Panc1 (cell line): ENCODE measurements around the gene TMEM239. TPM values are rescaled to one million over a fixed set of nuclear protein-coding genes. Genes with fewer than 3 reads are reported as not detected.
A peak's percentile ranks its signal among the peaks of the same experiment; 100 is the strongest.

ENCODE experiments used
- ATAC-seq: fragments of 200-7000 bp; cut with Tn5 transposase; 2 replicates; pipeline ENCODE4 v1.9.1; 2020; ENCODE audit warnings: mild to moderate bottlenecking, moderate library complexity
- BruUV-seq: library from RNA; stranded (reverse); fragments of 400-500 nt; replicated peaks from 2 replicates; lab custom pipeline; 2021; lab: Mats Ljungman, UMichigan
- CTCF ChIA-PET: fragments of 300-600 bp; sonication (Branson Sonifier 250); formaldehyde crosslinking; loops from one replicate; lab custom pipeline; 2022; ENCODE audit warnings: antibody characterized with exemption; lab: Charles Lee
- POLR2A ChIA-PET: fragments of 300-600 bp; sonication (Branson Sonifier 250); formaldehyde crosslinking; loops from one replicate; lab custom pipeline; 2022; ENCODE audit warnings: antibody characterized with exemption; lab: Charles Lee
- DNase-seq: peaks from one replicate; pipeline ENCODE4 v3.0.0-alpha.2; 2010; ENCODE audit warnings: low read depth, low spot score
- H3K27ac ChIP-seq: 2 replicates; pipeline ENCODE4 v1.5.1; 2011; ENCODE audit warnings: mild to moderate bottlenecking, low read length, inconsistent platforms
- H3K27me3 ChIP-seq: fragments of 200-500 bp; sonication (Bioruptor generic); 2 replicates; pipeline ENCODE4 v1.6.0; 2014; ENCODE audit warnings: low read length, inconsistent platforms; ENCODE audit not compliant: control insufficient read depth, insufficient read depth
- H3K36me3 ChIP-seq: fragments of 200-500 bp; sonication (Bioruptor generic); 2 replicates; pipeline ENCODE4 v1.5.1; 2014; ENCODE audit warnings: inconsistent platforms, mild to moderate bottlenecking, low read length, moderate library complexity; ENCODE audit not compliant: control insufficient read depth, insufficient read depth
- H3K4me1 ChIP-seq: 2 replicates; pipeline ENCODE4 v1.5.1; 2011; ENCODE audit warnings: inconsistent platforms, mild to moderate bottlenecking, low read length, moderate library complexity; ENCODE audit not compliant: control insufficient read depth, insufficient read depth
- H3K4me3 ChIP-seq, 2 experiments: 2 replicates each; pipeline ENCODE4 v1.5.1; 2011 to 2012; ENCODE audit warnings: low read depth in 2 of 2, low read length in 2 of 2, mild to moderate bottlenecking in 2 of 2, inconsistent platforms in 1 of 2, moderate library complexity in 1 of 2
- H3K9me3 ChIP-seq: fragments of 200-500 bp; sonication (Bioruptor generic); 2 replicates; pipeline ENCODE4 v1.5.1; 2014; ENCODE audit warnings: low read depth, mild to moderate bottlenecking, inconsistent platforms, low read length, moderate library complexity; ENCODE audit not compliant: control insufficient read depth, insufficient read depth
- CTCF ChIP-seq: fragments of 450-650 bp; IDR thresholded peaks from 2 replicates; pipeline ENCODE4 v1.5.1; 2017; ENCODE audit warnings: mild to moderate bottlenecking
- POLR2AphosphoS5 ChIP-seq: IDR thresholded peaks from 2 replicates; pipeline ENCODE4 v1.6.1; 2012; ENCODE audit warnings: mild to moderate bottlenecking, low read depth, low read length, moderate library complexity
- REST ChIP-seq, 2 experiments: IDR thresholded peaks; 2 replicates each; pipeline ENCODE4 v1.6.1; 2011 to 2012; ENCODE audit warnings: low read depth in 2 of 2, control low read depth in 1 of 2, low read length in 1 of 2, mild to moderate bottlenecking in 1 of 2, moderate library complexity in 1 of 2; ENCODE audit not compliant: insufficient read depth in 1 of 2
- SIN3A ChIP-seq: IDR thresholded peaks from 2 replicates; pipeline ENCODE4 v1.6.1; 2012; ENCODE audit warnings: low read depth, mild to moderate bottlenecking, low read length, moderate library complexity, borderline replicate concordance; ENCODE audit not compliant: insufficient read depth
- TCF7L2 ChIP-seq: IDR thresholded peaks from 2 replicates; pipeline ENCODE4 v1.6.1; 2011; ENCODE audit warnings: mild to moderate bottlenecking, low read depth, low read length, inconsistent platforms
- in situ Hi-C: cut with HindIII; loops from 2 replicates; pipeline ENCODE4 v1.10.0; 2016; ENCODE audit warnings: low sequenced_read_pairs, low pct_unique_long_range_greater_than_20kb
- intact Hi-C: fragments of 100-400 bp; cut with micrococcal nuclease; formaldehyde crosslinking; loops from one replicate; pipeline ENCODE4 v1.10.0; 2022; ENCODE audit not compliant: unreplicated experiment
- total RNA-seq: library from RNA; stranded (reverse); gene quantifications from one replicate; pipeline ENCODE4 v1.2.1, GENCODE V29; 2021; ENCODE audit not compliant: unreplicated experiment

The TMEM239 gene
- total RNA-seq, 1 experiment from 2014 or later, result not detected

- CTCF ChIA-PET, result no interaction called here
- in situ Hi-C loops, result no loop called here
- no peak overlapping the region for H3K4me3 ChIP-seq
- no peak for DNase-seq
- BruUV-seq, result no TSS peak
- H3K27me3 ChIP-seq, result peaks cover 16% of the 10 kb centered on the region; the same call in 1 of the 2 replicates
- no peaks in the 10 kb centered on the region; the same call in 1 of the 2 replicates for H3K4me1 ChIP-seq
- TF ChIP-seq TCF7L2, result 0 out of 2 replicates have a peak, but pooled peaks have one; percentile 11
- TF ChIP-seq CTCF, result no peak
- H3K27ac ChIP-seq, result no peak overlapping the region
- intact Hi-C loops, result no loop called here
- H3K9me3 ChIP-seq, result no peaks in the 10 kb centered on the region
- 0 out of 2 replicates have a peak, but pooled peaks have one; percentile 32 for ATAC-seq
- POLR2A ChIA-PET, result no interaction called here
- no peaks in the 10 kb centered on the region for H3K36me3 ChIP-seq
Observed at GRCh38 chr20:2798814-2799213, 17.4 kb upstream of the TMEM239 start.

GRCh38 chr20:2799271-2799670, 16.9 kb upstream of the TMEM239 start:
- H3K9me3 ChIP-seq, result no peaks in the 10 kb centered on the region
- H3K36me3 ChIP-seq, result no peaks in the 10 kb centered on the region
- DNase-seq (no peak), ATAC-seq (0 out of 2 replicates have a peak, but pooled peaks have one; percentile 11)
- no TSS peak for BruUV-seq
- TF ChIP-seq TCF7L2, result no peak
- no peak for TF ChIP-seq CTCF
- TF ChIP-seq POLR2AphosphoS5, result no peak
- no peak for TF ChIP-seq SIN3A
- TF ChIP-seq REST (IDR thresholded peaks at IDR 0.05; ENCODE audit: insufficient read depth in 1 of 2, low read depth in 2 of 2, low read length in 1 of 2), result no peak
- intact Hi-C loops, result no loop called here
- peaks cover 15% of the 10 kb centered on the region; the same call in 1 of the 2 replicates for H3K27me3 ChIP-seq
- in situ Hi-C loops, result no loop called here
- POLR2A ChIA-PET, result no interaction called here
- no peak overlapping the region for H3K27ac ChIP-seq
- CTCF ChIA-PET, result no interaction called here
- H3K4me3 ChIP-seq, result no peak overlapping the region; a peak in 1 of 4 replicates
- H3K4me1 ChIP-seq, result no peaks in the 10 kb centered on the region; the same call in 1 of the 2 replicates
